H1 (cell line): Measurements from ENCODE around the gene PSIP1. TPM values are rescaled to one million over a fixed set of nuclear protein-coding genes. Genes with fewer than 3 reads are reported as not detected.

Source experiments
- CEBPB ChIP-seq: IDR thresholded peaks from 2 replicates; pipeline ENCODE4 v1.6.1; 2012; ENCODE audit warnings: low read depth, low read length
- EGR1 ChIP-seq: IDR thresholded peaks from 2 replicates; pipeline ENCODE4 v1.6.1; 2011; ENCODE audit warnings: low read depth, low read length, borderline replicate concordance
- PHF8 ChIP-seq: fragments of 200-600 bp; sonication (generic); conservative IDR thresholded peaks from 2 replicates; pipeline ENCODE4 v1.7.1; 2012; ENCODE audit warnings: low read depth, mild to moderate bottlenecking, inconsistent platforms, low read length, moderate library complexity
- SRF ChIP-seq: IDR thresholded peaks from 2 replicates; pipeline ENCODE4 v1.6.1; 2011; ENCODE audit warnings: mild to moderate bottlenecking, low read depth, low read length, moderate library complexity
- TAF1 ChIP-seq: IDR thresholded peaks from 2 replicates; pipeline ENCODE4 v1.6.1; 2011; ENCODE audit warnings: mild to moderate bottlenecking, low read depth, low read length
- TAF7 ChIP-seq: optimal IDR thresholded peaks from 2 replicates; pipeline ENCODE3; 2011; ENCODE audit warnings: low read depth, mild to moderate bottlenecking, inconsistent platforms, low read length, moderate library complexity, borderline replicate concordance
- TBP ChIP-seq: IDR thresholded peaks from 2 replicates; pipeline ENCODE4 v1.6.1; 2011; ENCODE audit warnings: low read depth, low read length, improper control_type of control experiment
- USF2 ChIP-seq: IDR thresholded peaks from 2 replicates; pipeline ENCODE4 v1.6.1; 2011; ENCODE audit warnings: low read length, improper control_type of control experiment
- polyA plus RNA-seq, 7 experiments: library from polyadenylated mRNA; depleted of rRNA in 3 of 7; stranded (reverse) in 5 of 7; unstranded in 2 of 7; fragments of >200 nt in 5 of 7; fragments of 200-250 nt in 2 of 7; gene quantifications; 1 replicate in 5 of 7; 2 replicates in 1 of 7; 4 replicates in 1 of 7; pipeline versions ENCODE4 v1.2.1 to v1.2.3, GENCODE V29; 2011 to 2013; ENCODE audit warnings: missing spikeins in 2 of 7, mixed read lengths in 2 of 7
- total RNA-seq: library from RNA; stranded (reverse); fragmentation: NEBNext Ultra II Directional; extraction: Animal tissue kit (Norgen Biotek cat#: 25700); gene quantifications from 2 replicates; pipeline ENCODE4 v1.2.1, GENCODE V29; 2021

The PSIP1 gene
- total and polyA plus RNA-seq, 2 of the 8 experiments (the other 6 are each of a cell fraction or from before 2014, with no cell fraction given), result 63.3 to 387 TPM

GRCh38 chr9:15433661-15434060 is 77.1 kb downstream of the PSIP1 start (continued):
- no peak for TF ChIP-seq TBP
- no peak for TF ChIP-seq TAF7
- no peak for TF ChIP-seq PHF8
- no peak for TF ChIP-seq CEBPB
- TF ChIP-seq EGR1, result no peak
- no peak for TF ChIP-seq TAF1
- TF ChIP-seq USF2, result no peak
- no peak for TF ChIP-seq SRF
